Activated naive CD4-positive, alpha-beta T cell treated with Interleukin-2 at 50 U/mL for 16 hours (primary cell): ENCODE results near the gene AP2B1.
"Not testable (repeated sequence)": the region's sequence is repeated elsewhere in the genome, so short reads cannot be mapped to it uniquely, and the experiment has no call there.

Source experiments
- DNase-seq: peaks from one replicate; pipeline ENCODE4 v3.0.0-alpha.2; 2020

Gene AP2B1

DNA sequence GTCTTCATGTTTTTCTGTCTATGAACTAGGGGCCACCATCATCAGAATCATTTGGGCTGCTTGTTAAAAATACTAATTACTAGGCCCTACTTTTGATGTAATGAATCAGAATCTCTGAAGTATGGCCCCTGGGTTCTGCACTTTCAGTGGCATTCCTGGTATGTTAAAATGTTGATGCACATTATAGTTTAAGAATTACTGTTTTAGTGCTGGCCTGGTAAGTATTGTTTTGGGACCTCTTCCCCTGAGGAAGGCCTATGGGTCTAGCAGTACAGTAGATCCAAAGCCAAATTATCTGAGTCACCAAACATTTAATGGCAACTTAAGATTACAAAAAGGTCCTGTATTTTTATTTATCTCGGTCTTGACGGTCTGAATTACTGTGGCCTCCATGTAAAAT lies 58.8 kb downstream of the AP2B1 start:
- no peak for DNase-seq

GRCh38 chr17:35651467-35651866 lies 64.3 kb downstream of the AP2B1 start:
- DNase-seq = no peak

DNA sequence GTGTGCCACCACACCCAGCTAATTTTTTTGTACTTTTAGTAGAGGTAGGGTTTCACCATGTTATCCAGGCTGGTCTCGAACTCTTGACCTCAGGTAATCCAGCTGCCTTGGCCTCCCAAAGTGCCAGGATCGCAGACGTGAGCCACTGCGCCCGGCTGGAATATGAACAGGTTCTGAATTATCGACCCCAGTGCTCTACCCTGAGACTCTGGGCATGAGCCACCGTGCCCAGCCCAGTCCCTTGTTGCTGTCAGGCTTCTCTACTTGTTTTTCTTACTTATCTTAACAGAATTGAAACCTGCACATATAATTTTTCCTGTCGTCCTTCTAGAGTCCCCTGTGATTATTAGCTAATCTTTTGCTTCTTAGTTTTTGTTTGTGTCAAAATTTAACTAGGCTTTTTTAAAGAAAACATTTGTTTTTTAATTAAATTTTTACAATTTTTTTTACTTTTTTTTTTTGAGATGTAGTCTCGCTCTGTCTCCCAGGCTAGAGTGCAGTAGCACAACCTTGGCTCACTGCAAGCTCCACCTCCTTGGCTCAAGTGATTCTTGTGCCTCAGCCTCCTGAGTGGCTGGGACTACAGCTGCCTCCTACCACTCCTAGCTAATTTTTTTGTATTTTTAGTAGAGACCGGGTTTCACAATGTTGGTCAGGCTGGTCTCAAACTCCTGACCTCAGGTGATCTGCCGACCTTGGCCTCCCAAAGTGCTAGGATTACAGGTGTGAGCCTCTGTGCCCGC lies 66.7 kb downstream of the AP2B1 start:
- DNase-seq = no peak

- no peak for DNase-seq
These were observed 68.2 kb downstream of the AP2B1 start for GRCh38 chr17:35655303-35655702.

GRCh38 chr17:35660902-35661301 lies 73.8 kb downstream of the AP2B1 start:
- no peak for DNase-seq

- DNase-seq = no peak
These were observed 77.6 kb downstream of the AP2B1 start for GRCh38 chr17:35664685-35665084.

- DNase-seq = no peak
These were observed 78.5 kb downstream of the AP2B1 start for GRCh38 chr17:35665662-35666061.

GRCh38 chr17:35666070-35666469 lies 78.9 kb downstream of the AP2B1 start:
- no peak for DNase-seq

- DNase-seq = no peak
These were observed 79.9 kb downstream of the AP2B1 start for GRCh38 chr17:35666967-35667532.

DNA sequence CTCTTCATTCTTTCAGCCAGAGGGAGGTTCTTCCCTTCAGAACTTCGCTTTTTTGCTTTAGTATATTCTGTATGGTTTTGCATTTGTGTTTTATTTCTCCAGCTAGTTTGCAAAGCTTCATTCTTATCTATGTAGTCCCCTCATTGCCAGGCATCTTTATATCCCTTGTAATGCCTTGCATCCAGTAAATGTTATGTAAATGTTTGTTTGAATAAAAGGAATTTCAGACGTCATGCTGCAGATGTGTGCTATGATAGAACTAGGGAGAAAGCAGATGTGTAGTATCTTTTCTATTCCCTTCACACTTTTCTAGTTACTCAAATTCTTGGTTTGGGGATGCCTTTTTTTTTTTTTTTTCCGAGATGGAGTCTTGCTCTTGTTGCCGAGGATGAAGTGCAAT lies 81.7 kb downstream of the AP2B1 start:
- DNase-seq = no peak

DNA sequence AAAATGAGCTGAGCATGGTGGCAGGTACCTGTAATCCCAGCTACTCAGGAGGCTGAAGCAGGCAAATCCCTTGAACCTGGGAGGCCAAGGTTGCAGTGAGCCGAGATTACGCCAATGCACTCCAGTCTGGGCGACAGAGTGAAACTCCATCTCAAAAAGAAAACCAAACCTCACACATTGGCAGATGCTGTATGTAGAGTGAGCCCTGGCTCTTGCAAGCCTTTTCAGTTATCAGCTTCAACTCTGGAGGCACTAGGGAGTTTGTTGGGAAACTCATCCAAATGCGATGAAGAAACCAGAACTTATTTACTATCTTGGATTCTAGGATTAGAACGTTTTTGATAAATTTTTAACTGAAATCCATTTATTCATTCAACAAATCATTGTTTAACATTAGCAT lies 87.4 kb downstream of the AP2B1 start:
- no peak for DNase-seq

GRCh38 chr17:35676441-35676840 lies 89.3 kb downstream of the AP2B1 start:
- no peak for DNase-seq

DNA sequence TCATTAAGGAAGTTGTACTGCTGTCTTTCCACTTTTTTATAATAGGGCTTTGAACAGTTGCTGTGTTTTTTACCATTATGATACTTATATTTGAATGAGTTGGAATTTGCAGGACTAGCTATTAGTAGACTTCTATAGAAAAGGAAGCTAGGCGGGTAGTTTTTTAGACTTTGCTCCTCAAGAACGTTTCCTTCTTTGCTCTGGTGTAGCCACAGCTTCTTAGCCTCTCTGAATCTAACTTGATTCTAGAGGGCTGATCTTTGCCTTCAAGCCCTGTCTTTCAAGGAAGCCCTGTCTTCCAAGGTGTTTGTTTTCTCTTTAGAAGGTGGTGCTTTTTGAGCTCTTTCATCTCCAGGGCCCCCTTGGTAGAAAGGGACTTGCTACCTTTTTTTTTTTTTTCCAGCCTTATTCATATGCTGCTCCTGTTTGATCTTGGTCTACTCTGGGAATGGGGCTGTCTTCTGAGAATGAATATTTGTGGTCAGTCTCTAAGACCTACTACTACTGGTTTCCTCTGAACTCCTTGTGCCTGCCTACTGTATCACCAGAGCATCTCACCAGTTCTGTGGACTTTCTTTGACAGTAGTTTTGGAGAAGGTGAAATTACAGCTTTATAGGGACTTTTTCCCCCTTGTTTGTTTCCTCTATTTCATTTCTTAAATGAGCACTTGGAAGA lies 92.0 kb downstream of the AP2B1 start:
- DNase-seq = no peak

DNA sequence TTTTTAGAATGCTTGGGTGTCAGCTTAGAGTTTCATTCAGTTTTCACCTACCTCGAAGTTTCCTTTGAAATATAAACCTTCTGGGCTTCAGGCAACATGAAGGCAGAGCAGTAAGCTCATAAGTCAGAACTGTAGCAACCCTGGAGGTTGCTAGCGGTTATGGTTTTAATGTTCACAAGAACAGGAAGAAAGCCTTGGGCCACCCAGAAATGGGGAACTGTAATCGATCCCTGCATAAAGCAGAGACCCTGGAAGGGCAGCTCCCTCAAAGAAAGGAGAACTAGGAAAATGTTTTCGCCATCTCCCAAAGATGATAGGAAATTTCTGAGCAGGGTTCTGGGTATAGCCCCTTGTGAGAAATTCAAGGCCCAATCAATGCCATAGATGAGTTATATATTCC lies 96.5 kb downstream of the AP2B1 start:
- no peak for DNase-seq

DNA sequence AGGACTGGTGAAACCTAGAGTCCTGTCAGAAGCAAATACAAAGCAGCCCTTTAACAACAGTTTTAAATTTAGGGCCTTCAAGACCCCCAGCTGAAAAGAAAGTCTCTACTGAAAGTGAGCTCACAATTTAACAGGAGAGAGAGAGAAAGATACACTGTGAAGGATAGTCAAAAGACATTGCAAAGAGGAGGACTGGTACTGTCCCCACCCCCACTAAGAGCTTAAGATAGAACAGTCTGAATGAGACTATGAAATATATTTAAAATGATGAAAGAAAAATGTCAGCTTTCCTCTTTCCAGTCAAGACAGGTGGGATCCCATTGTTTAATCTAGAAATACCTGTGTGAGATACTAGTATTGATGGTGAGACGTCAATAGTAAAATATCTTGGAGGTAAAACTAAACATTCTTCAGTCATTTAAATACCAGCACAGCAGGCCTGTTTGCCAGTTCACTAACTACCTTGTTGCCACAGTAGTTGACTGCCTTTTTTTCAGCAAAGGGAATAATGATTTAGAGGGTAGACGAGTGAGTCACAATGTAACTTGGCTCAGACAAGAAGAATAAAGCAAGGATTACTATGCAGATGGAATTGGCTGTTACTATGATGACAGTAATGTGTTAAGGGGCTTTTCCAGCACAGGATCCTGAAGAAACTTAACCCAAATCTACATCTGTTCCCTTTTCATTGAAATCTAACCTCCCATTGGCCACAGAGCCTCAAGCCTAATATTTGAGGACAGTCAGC lies 97.1 kb downstream of the AP2B1 start:
- no peak for DNase-seq

DNA sequence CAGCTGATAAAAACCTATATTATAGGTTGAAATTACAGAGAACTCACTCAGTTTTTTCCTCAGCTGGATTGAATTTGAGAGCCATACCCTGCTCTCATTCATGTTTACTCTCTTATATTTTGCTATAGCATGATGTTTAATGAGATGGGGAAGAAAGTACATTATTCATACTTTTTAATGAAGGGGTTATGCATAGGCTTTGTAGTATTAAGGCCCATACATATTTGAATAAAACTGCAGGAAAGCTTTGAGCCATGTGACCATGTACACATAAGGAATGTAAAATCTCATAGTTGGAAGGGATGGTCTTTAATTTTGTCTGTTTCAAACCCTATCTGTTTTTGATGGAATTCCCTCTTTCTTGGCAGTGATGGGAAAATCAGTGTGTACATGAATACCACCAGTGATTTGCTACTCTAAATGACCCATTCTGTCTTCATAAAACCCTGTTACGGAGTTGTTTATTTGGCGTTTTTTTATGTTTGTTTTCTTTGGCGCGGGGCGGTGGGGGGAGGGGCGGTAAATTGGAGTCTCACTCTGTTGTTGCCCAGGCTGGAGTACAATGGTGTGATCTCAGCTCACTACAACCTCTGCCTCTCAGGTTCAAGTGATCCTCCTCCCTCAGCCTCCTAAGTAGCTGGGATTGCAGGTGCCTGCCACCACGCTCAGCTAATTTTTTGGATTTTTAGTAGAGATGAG lies 105.5 kb downstream of the AP2B1 start:
- no peak for DNase-seq

- DNase-seq = no peak
These were observed 106.5 kb downstream of the AP2B1 start for GRCh38 chr17:35693662-35694061.

DNA sequence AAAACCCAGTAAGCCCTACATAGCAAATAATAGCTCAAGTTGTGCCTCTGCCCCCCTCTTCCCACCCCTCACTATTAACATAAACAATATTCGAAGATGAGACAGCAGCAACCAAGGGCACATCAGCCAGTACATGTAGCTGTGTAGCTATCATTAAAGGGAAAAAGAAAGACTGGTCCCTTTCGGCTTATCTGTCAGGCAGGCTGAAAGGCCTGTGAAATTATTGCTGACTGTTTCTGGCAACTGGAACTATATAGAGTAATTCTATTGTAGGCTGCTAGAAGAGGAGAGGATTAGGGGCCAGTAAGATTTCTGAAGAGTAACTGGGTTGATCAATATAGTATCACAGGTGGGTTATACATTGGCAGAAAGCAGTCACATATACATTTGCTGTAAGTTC lies 107.8 kb downstream of the AP2B1 start:
- DNase-seq = no peak

DNA sequence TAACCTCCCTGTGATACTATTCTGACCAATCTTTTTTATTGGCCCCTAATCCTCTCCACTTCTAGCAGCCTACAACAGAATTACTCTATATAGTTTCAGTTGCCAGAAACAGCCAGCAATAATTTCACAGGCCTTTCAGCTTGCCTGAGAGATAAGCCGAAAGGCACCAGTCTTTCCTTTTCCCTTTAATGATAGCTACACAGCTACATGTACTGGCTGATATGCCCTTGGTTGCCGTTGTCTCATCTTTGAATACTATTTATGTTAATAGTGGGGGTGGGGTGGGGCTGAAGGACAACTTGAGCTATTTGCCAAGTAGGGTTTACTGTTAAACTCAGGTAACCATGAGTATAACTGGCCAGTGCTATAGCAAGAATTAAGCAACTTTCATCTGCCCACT lies 108.5 kb downstream of the AP2B1 start:
- DNase-seq = no peak

- DNase-seq = no peak
These were observed 111.7 kb downstream of the AP2B1 start for GRCh38 chr17:35698800-35699199.

- no peak for DNase-seq
These were observed 113.0 kb downstream of the AP2B1 start for GRCh38 chr17:35700150-35700549.

DNA sequence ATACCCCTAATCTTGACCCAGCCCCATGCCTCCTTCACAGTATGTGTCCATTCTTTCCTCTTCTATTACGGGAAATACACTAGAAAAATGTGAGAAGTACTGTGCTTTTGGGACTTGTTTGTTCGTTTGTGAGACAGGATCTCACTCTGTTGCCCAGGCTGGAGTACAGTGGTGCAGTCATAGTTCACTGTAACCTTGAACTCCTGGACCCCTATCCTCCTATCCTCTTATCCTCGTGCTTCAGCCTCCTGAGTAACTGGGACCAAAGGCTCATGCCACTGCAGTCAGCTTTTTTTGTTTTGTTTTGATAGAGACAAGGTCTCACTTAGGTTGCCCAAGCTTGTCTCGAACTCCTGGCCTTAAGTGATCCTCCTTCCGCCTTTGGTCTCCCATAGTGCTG lies 114.4 kb downstream of the AP2B1 start:
- DNase-seq = no peak

GRCh38 chr17:35703308-35703707 lies 116.2 kb downstream of the AP2B1 start:
- not testable (repeated sequence) for DNase-seq
